HG02852 (cell line): ENCODE data around the gene ALX3.
A peak's percentile ranks its signal among the peaks of the same experiment; 100 is the strongest.

Experiments
- ATAC-seq: cut with Tn5 transposase; IDR thresholded peaks from one replicate; pipeline ENCODE4 v1.9.1; 2021; ENCODE audit warnings: mild to moderate bottlenecking, moderate library complexity; ENCODE audit not compliant: unreplicated experiment

The ALX3 gene

DNA sequence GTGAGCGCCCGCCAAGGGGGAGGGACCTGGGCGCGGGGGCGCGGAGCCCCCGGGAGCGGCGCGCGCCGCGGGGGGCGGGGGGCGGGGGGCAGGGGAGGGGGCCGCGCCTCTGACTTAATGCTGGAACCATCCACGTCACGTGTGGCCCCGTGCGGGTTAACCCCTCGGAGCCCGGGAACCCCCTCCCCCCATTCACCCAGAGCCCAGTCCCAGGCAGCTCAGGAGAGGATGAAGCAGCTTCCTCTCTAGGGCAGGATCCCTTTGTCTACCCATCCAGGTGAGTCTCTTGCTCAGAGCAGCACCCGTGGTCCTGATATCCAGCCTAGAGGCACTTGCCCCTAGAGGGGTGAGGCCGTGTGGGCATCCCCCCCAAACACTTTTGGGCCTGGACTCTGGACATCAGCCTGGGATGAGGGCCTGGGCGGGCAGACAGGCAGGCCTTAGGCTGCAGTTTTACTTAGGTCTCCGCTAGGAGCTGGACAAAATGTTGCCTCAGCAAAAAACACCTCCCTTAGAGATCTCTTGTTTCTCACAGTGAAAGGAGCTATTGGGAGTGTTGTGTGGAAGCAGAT, at the start of gene ALX3:
ALX3 (minus strand) TSS at position 2 of the 572 bp plus-strand sequence. CDS start 60 bp downstream, outside the sequence.
- no peak for ATAC-seq

DNA sequence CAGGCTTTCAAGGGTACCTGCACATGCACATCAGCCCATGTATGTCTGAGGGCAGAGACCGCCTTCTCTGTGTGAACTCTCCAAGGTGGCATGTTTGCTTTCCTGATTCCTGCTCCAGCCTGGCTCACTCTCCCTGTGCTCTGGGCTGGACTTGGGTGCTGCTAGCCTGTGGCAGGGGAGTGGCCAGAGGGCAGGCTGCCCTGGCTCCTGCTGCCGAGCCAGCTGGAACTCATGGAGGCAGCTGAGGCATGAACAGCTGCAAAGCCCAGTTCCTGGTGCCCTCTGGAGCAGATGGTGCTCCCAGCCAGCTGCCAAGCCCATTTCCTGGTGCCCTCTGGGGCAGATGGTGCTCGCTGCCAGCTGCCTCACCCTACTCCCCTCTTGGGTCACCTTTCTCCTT, 49.4 kb upstream of the ALX3 start:
- ATAC-seq, result no peak

DNA sequence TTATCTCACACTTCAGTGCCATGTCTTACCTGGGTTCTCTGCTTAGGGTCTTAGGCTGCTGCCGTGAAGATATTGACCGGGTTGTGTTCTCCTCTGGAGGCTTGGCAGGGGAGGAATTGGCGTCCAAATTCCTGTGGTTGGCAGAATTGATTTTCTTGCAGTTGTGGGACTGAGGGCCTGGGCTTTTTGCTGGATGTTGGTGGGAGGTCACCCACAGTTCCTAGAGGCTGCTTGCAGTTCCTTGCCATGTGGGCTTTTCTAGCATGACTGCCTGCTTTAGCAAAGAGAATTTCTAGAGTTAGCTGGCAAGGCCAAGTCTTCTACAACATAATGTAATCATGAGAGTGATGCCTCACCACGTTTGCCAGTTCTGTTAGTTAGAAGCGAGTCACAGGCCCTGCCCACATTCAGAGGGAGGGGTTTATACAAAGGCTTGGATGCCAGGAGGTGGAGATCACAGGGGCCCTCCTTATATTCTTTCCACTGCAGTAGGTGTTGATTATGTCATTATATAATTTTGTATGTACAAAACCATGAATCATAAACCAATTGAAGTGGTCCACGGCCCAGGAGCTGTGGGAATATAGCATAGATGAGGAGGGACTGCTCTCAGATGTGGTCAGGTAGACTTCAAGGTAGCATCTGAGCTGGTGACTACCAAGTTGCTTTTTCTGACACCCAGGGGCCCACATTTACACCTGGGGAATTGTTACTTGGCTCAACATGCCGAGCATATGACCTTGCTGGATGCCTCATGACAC, 48.3 kb upstream of the ALX3 start:
- no peak for ATAC-seq

DNA sequence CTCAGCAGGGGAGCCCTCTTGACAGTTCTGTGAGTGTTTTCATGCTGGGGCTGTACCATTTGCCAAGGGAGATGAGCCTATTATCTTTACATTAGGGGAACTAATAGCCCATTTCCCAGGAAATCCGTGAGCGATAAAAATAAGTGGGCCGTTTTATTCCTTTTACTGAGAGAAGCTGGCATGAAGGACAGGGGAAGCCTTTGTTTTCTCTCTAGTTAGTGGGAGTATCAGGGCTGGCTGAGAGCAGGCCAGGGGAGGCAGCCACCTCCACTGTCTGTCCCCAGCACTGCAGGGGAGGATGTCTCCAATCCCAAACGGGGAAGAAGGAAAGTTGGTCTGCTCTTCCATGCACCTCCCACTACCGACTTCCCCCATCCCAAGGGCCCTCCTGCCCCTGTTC, 44.3 kb upstream of the ALX3 start:
- ATAC-seq, result no peak

DNA sequence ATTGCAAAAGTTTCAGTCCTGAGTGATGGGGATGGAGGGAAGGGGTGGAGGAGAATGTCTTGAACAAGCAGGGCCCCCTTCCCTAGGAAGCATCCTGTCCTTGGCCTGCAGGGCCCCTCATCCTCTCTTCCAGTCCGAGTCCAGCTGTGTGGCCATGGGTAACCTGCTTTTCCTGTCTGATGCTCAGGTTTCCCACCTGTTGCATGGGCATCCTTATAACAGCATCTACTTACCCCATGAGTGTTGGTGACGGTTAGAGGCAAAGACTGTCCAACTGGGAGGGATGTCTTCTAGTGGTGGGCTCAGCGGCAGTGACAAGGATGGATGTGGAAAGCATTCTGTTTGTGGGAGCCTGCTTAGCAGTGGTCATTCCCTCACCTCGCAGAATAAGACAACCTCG, 43.7 kb upstream of the ALX3 start:
- no peak for ATAC-seq

DNA sequence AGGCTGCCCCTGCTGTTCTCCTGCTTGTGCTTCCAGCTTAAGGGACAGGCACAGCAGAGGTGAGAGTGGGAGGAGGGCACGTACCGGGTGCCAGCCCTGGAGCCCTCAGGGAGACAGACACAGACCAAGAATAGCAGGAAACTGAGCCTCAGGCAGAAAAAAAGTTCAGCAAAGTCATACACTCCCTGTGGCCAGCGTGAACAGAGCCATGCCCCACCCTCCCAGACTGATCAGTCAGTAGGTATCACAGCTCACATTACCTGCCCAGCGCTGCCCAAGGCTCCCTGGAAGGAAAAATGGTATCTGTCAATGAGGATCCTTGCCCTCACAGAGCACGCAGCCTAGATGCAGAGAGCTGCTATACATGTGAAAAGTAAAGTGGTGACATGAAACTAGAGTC, 43.1 kb upstream of the ALX3 start:
- ATAC-seq, result no peak

DNA sequence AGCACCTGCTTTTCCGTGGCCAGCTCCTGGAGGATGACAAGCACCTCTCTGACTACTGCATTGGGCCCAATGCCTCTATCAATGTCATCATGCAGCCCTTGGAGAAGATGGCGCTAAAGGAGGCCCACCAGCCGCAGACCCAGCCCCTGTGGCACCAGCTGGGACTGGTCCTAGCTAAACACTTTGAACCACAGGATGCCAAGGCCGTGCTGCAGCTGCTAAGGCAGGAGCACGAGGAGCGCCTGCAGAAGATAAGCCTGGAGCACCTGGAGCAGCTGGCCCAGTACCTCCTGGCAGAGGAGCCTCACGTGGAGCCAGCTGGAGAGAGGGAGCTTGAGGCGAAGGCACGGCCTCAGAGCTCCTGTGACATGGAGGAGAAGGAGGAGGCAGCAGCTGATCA, 42.2 kb upstream of the ALX3 start:
- no peak for ATAC-seq

DNA sequence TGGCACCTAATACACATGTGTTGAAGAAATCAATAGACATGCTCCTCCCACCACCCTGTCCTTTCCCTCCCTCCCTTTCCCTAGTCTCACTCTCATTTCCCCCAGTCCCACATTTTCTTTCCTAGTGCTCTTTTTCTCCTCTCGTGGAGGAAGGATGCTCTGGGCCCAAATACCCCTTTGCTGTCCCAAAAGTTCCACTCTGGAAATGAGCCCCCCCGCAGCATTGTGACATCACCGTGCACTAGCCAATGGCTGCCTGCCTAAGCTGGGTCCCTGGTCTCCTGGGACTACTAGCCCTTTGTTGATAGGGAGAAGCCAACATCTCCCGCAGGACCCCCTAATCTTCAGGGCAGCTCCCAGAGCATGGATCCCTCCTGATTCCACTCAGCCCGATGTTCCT, 41.7 kb upstream of the ALX3 start, which contains the start of gene UBL4B:
UBL4B (plus strand) TSS at position 301 of the 400 bp plus-strand sequence; CDS start at position 393, 92 bp downstream.
- no peak for ATAC-seq

DNA sequence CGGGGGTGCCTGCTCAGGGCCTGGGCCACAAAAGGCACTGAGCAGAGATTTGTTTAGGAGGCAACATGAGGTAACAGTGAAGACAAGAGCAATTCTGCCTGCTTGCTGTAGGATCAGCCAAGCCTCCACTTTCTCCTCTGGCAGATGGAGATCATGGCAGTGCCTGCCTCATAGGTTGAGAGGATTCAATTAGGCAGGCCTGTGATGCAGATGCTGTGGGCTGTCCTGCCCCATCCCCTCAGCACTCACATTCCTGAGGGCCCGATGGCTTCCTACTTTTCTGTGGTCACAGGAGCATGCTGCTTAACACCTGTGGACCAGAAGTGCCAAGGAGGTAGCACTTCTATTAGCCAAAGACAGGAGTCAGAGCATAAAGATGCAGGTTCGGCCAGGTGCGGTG, 40.6 kb upstream of the ALX3 start:
- ATAC-seq, result no peak

DNA sequence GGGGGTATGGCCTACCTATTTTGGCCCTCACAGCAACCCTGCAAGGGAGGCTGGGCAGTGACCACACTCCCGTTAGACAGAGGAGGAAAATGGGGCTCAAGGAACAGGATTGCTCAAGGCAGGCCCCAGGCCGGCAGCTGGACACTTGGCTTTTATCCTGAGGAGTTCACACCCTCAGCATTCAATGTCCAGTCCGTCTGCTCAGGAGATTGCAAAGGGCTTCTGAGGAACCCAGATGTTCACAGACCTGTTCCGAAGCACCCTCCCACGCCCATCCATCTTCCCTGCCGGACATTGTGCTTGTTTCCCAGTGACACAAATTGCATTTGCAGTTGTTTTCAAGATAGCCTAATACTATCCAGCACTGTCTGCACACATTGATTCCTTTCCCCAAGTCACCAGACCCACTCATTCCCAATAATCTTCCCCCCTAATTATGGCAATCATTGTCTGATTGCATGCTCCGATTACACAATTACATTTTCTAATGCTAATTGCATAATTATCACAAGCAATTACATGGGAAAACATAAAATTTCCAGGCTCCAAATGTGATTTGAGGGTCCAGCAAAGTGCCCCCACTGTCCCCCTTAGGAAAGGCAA, 37.5 kb upstream of the ALX3 start:
- no peak for ATAC-seq

DNA sequence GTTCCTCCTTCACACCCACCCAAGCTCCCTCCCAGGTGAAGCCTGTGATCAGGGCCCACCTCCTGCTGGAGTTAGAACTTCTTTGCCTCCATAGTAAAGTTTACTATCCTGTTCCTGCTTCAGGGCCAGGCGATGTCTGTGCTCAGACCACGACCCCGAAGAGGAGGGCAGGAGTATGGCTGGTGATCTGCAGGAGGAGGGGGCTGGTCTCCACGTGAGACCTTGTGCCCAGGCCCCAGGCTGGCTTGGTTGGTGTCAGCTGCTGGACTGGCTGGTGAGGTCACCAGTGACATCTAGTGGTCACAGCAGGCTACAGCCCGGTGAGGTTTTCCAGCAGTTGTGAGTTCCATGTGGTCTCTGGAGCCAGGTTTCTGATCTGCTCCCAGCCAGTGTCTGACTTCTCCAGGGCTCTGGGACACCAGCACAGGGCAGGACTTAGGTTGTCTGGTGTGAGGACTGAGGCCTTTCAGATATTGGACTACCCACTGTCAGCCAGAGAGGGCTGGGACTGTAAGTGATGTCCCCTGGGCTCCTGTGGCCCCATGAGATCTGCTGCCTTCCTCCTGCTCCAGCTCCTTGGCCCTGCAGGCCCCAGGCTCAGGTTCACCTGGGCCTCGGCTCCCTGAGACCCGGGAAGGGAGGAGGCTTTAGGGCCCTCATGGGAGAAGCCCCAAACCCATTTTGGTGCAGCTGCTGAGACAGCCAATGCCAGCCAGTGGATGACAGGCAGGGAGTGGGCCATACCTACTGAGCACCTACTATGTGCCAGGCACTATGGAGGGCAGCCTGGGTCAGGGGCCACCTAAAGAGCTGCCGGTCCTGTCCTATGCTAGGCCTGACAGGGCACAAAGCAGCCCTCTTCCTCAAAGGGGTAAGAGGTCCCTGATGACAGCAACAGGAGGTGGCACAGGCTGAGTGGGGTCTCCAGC, 35.8 kb upstream of the ALX3 start:
- ATAC-seq, result peak; percentile 72

DNA sequence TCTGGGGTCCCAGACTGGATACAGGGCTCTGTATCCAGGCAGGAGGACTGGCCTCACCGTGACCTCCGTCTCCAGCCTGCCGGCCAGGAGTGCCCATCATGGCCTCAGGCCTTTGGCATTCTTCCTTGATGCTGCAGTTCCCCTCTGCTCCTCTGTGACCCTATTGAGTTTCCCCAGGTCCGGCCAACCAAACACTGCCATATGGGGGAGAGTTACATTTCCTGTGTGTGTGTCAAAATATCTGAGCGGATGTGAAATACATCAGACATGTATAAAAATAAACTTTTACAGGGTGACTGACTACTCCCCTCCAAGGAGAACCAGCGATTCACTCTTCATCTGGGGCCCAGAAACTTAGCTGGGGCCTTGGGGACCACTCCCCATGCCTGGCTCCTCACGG, 31.6 kb upstream of the ALX3 start:
- no peak for ATAC-seq

DNA sequence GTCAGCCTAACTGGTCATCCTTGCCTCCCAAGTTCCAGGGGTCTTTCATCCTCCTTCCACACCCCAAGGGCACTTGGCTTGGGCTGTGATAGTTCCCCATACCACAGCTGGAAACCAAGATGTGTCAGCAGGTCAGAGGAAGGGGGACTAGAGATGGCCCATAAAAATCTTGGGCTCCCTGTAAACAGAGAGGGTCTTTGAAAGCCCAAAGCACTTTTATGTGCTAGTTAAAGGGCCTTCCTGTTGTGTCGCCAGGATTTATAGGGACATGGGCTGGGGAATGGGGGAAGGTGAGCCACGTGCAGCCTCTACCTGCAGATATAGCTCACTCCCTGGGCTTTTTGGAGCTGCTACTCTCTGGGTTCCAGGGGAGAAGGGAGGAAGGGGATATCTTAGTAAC, 29.9 kb upstream of the ALX3 start:
- ATAC-seq, result no peak

DNA sequence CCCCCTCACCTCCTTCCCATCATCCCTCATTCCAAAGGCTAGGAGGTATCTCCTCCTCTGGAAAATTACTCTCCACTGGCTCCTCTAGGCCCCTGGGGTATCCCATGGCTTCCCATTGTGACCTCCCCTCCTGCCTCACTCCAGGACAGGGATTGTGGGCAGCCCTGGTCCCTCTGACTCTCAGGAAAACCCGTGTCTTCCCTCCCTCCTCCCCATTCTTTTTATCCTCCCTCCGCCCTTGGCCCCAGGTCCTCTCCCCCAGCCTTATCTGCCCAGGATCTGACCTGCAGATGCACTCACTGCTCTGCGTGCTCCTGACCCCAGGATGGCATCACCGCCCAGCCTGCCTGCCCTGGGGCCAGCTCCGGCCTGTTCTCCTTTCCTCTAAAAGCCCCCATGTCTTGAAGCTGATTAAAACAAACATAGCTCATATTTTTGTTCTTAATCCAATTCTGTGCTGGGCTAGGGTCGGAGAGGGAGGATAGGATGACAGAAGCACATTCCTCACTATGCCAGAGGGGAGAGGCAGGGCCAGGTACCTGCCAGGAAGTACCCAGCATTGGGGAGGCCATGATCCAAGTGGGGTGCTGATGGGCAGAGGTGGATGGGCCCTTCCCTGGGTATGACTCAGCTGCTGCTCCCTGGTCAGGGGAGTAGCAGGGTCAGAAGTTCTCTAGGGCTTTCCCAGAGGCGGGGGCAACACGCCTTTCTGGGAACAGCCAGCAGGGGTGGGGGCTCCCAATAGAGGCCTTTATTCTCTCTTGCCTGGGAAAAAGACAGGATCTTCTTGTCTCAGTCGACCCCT, 28.0 kb upstream of the ALX3 start:
- no peak for ATAC-seq

DNA sequence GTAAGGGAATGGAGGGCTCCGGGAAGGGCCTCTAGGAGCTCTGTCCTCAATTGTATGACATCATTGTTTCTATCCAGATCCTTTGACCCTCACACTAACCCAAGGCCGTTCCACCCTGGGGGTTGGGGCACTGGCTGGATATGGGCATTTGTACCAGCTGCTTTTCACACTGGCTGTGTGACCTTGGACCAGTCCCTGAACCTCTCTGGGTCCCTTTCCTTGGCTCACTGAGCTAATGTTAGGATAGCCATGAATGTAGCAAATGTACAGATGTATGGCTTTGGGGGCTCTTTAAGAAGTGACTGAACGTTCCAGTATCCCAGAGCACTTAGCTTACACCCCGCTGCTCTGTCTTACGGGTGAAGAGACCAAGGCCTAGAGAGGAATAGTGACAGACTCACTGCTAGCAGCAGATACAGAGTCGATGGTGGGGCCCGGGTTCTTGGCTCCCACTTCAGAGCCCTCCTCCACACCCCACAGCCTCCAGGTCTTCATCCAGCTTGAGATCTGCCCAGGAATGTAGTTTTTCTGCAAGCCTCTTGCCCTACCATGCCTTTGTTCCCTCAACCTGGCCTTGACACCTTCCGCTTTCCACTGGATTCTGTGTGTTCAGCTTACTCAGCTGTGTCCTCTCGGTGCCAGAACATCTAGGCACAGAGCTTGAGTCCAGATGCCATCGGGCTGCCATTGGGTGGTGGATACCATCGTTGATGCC, 27.2 kb upstream of the ALX3 start:
- ATAC-seq, result no peak

DNA sequence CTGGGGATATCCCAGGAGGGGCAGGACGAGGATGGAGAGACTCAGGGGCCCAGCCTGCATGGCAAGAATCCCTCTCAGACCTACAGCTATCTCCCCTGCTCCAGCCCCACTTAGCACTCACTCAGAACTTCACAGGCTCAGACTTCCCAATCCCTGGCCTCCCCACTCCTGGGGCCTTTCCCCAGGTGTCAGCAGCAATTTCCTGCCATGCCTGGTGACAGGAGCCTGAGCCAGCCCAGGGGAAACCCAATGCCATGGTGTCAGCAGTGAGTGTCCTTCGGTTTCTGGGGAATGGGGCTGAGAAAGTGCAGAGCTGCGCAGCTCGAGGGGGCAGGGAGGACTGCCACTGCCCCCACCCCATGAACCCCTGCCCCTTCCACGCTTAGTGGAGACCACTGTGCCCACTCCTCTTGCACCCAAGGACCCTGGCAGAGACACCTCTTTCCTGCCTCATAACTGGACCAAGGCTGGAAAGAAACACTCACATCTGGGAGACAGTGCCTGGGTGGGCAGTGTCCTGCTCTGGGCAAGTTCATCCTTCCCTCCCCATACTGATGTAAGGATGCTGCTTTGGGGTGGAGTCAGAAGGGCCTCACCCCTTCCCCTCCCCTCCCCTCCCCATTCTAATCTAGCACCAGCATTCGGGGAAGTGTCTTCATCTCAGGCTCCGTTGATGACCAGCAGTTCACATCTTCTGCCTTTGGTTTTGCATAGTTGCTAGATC, 24.6 kb upstream of the ALX3 start:
- no peak for ATAC-seq

DNA sequence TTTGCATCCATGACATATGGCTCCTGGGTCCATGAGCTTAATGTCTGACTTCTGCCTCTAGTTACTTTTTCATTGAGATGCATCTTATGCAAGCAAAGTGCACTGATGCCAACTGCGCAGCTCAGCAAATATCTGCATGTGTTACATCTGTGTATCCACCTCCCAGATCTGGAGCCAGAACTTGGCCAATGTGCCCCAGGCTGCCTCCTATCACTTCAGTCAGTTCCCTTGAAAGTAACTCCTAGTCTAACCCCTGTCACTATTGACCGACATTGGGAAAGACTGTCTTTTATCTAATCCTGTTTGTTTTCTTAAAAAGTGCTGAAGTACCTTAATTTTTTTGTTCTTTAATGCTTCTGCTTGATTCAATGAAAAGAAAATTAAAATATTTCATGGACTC, 22.5 kb upstream of the ALX3 start:
- ATAC-seq, result no peak

DNA sequence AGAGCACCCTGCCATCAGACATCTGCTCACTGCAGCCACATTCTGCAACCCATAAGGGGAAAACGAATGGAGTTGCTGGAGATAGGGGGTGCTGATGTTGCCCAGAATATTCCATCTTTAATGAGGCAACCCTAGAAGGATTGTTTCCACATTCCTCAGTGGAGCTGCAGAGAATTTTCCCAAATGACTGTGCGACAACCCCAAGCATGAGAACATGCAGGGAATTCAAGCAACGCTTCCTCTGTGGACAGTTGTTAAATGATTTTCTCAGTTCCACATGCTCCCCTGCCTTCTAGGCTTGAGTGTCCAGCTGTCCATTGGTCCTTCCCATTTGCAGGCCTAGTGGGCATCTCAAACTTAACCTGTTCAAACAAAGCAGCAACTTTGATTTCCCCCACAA, 21.3 kb upstream of the ALX3 start:
- no peak for ATAC-seq

DNA sequence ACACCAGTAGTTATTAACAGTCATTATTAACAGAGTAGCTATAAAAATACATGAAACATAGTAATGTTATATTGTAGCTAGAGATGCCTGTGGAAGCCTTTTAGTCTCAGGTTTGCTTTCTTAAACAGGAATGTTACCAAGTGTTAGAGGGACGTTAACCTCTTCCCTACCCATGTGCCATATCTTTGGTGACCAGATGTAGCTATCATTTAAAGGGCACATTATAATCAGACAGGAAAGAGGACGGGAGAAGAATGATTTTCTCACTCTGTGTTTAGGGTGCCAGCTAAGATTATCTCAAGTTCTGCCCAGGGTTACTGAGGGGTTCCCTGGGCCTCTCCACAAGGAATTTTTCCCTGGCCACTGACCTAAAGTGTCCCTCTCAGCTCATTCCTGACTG, 20.9 kb upstream of the ALX3 start:
- no peak for ATAC-seq
